GM18511 (cell line): ENCODE results near the gene RPS6KA5.
A peak's percentile ranks its signal among the peaks of the same experiment; 100 is the strongest.
"Not testable (repeated sequence)": the region's sequence is repeated elsewhere in the genome, so short reads cannot be mapped to it uniquely, and the experiment has no call there.

ENCODE experiments used
- ATAC-seq: cut with Tn5 transposase; IDR thresholded peaks from one replicate; pipeline ENCODE4 v1.9.1; 2021; ENCODE audit warnings: mild to moderate bottlenecking, moderate library complexity; ENCODE audit not compliant: unreplicated experiment

The RPS6KA5 gene

GRCh38 chr14:91068642-91069041, 8.2 kb upstream of the RPS6KA5 start:
- no peak for ATAC-seq

- ATAC-seq: no peak
These were observed 6.7 kb upstream of the RPS6KA5 start for GRCh38 chr14:91067186-91067585.

- ATAC-seq: no peak
These were observed 4.8 kb upstream of the RPS6KA5 start for GRCh38 chr14:91065266-91065665.

- no peak for ATAC-seq
These were observed 2.7 kb upstream of the RPS6KA5 start for GRCh38 chr14:91063119-91063518.

- ATAC-seq: no peak
These were observed 2.2 kb upstream of the RPS6KA5 start for GRCh38 chr14:91062600-91062999.

- no peak for ATAC-seq
These were observed 831 bp upstream of the RPS6KA5 start for GRCh38 chr14:91061056-91061887.

- peak; percentile 26 for ATAC-seq
These were observed 678 bp downstream of the RPS6KA5 start for GRCh38 chr14:91059576-91060350.

GRCh38 chr14:91058042-91058581, 2.3 kb downstream of the RPS6KA5 start:
- ATAC-seq: no peak

GRCh38 chr14:91056361-91056760, 4.1 kb downstream of the RPS6KA5 start:
- no peak for ATAC-seq

- no peak for ATAC-seq
These were observed 5.4 kb downstream of the RPS6KA5 start for GRCh38 chr14:91055016-91055415.

- ATAC-seq: no peak
These were observed 11.8 kb downstream of the RPS6KA5 start for GRCh38 chr14:91048676-91049075.

- no peak for ATAC-seq
These were observed 12.2 kb downstream of the RPS6KA5 start for GRCh38 chr14:91048265-91048664.

- peak; percentile 78 for ATAC-seq
These were observed 13.2 kb downstream of the RPS6KA5 start for GRCh38 chr14:91047174-91047753.

- ATAC-seq: no peak
These were observed 13.9 kb downstream of the RPS6KA5 start for GRCh38 chr14:91046488-91047072.

- no peak for ATAC-seq
These were observed 19.0 kb downstream of the RPS6KA5 start for GRCh38 chr14:91041450-91041849.

- no peak for ATAC-seq
These were observed 19.9 kb downstream of the RPS6KA5 start for GRCh38 chr14:91040545-91040944.

- no peak for ATAC-seq
These were observed 22.0 kb downstream of the RPS6KA5 start for GRCh38 chr14:91038439-91038838.

- ATAC-seq: no peak
These were observed 23.5 kb downstream of the RPS6KA5 start for GRCh38 chr14:91036741-91037469.

GRCh38 chr14:91035855-91036254, 24.6 kb downstream of the RPS6KA5 start:
- ATAC-seq: no peak

- not testable (repeated sequence) for ATAC-seq
These were observed 26.1 kb downstream of the RPS6KA5 start for GRCh38 chr14:91034379-91034778.
